HG03095 (cell line): ENCODE measurements around the gene WWP2.
"Not testable (repeated sequence)": the region's sequence is repeated elsewhere in the genome, so short reads cannot be mapped to it uniquely, and the experiment has no call there.

Experiments used
- ATAC-seq: cut with Tn5 transposase; IDR thresholded peaks from one replicate; pipeline ENCODE4 v1.9.1; 2021; ENCODE audit warnings: moderate library complexity; ENCODE audit not compliant: unreplicated experiment

WWP2 gene

GRCh38 chr16:69939821-69940585 is 177.9 kb downstream of the WWP2 start:
- ATAC-seq = no peak

GRCh38 chr16:69940676-69941075 is 178.5 kb downstream of the WWP2 start:
- no peak for ATAC-seq

- ATAC-seq = no peak
Observed at GRCh38 chr16:69941251-69942098, 179.3 kb downstream of the WWP2 start.

- ATAC-seq = no peak
Observed at GRCh38 chr16:69942099-69942491, 180.0 kb downstream of the WWP2 start.

GRCh38 chr16:69942627-69943170 is 180.6 kb downstream of the WWP2 start:
- ATAC-seq = no peak

- ATAC-seq = not testable (repeated sequence)
Observed at GRCh38 chr16:69943241-69944036, 181.3 kb downstream of the WWP2 start.

GRCh38 chr16:69950411-69950810 is 188.3 kb downstream of the WWP2 start:
- ATAC-seq = not testable (repeated sequence)

GRCh38 chr16:69951017-69951671 is 189.0 kb downstream of the WWP2 start, which contains the start of gene CLEC18A:
Gene CLEC18A (plus strand): TSS chr16:69951334. CDS start chr16:69951367, 33 bp downstream.
- ATAC-seq = not testable (repeated sequence)

GRCh38 chr16:69951672-69952031 is 189.5 kb downstream of the WWP2 start:
- not testable (repeated sequence) for ATAC-seq

GRCh38 chr16:69952116-69952515 is 190.0 kb downstream of the WWP2 start:
- not testable (repeated sequence) for ATAC-seq

- ATAC-seq = not testable (repeated sequence)
Observed at GRCh38 chr16:69952572-69953355, 190.6 kb downstream of the WWP2 start.

GRCh38 chr16:69954241-69954640 is 192.1 kb downstream of the WWP2 start:
- not testable (repeated sequence) for ATAC-seq

GRCh38 chr16:69963312-69963711 is 201.2 kb downstream of the WWP2 start:
- not testable (repeated sequence) for ATAC-seq

- not testable (repeated sequence) for ATAC-seq
Observed at GRCh38 chr16:69964960-69965660, 203.0 kb downstream of the WWP2 start.

GRCh38 chr16:69965661-69966054 is 203.5 kb downstream of the WWP2 start:
- not testable (repeated sequence) for ATAC-seq

GRCh38 chr16:69967688-69968087 is 205.6 kb downstream of the WWP2 start:
- not testable (repeated sequence) for ATAC-seq

GRCh38 chr16:69968125-69968524 is 206.0 kb downstream of the WWP2 start:
- not testable (repeated sequence) for ATAC-seq

GRCh38 chr16:69969657-69970056 is 207.5 kb downstream of the WWP2 start:
- not testable (repeated sequence) for ATAC-seq

GRCh38 chr16:69972120-69972519 is 210.0 kb downstream of the WWP2 start:
- ATAC-seq = not testable (repeated sequence)
